ENCODE measurements around the gene PCGF1.
A peak's percentile ranks its signal among the peaks of the same experiment; 100 is the strongest.

PCGF1 gene

GRCh38 chr2:74507145-74507925 lies at the start of gene PCGF1:
PCGF1 (minus strand) TSS chr2:74507695; CDS start chr2:74507668, 27 bp downstream.
- peak; percentile 94 for DNase-seq

GRCh38 chr2:74556831-74557370 lies 49.4 kb upstream of the PCGF1 start:
- no peak for DNase-seq

GRCh38 chr2:74556159-74556558 lies 48.7 kb upstream of the PCGF1 start:
- no peak for DNase-seq

- no peak for DNase-seq
Observed at GRCh38 chr2:74555610-74556103, 48.2 kb upstream of the PCGF1 start.

- DNase-seq: no peak
Observed at GRCh38 chr2:74554820-74555531, 47.5 kb upstream of the PCGF1 start.

GRCh38 chr2:74553892-74554819 lies 46.7 kb upstream of the PCGF1 start, which contains the start of the genes DOK1 and LOXL3:
DOK1 (plus strand) TSS chr2:74554720; CDS start chr2:74554755, 35 bp downstream.
LOXL3 (minus strand) TSS chr2:74553942; CDS start chr2:74552634, 1,308 bp downstream.
- peak; percentile 88 for DNase-seq

GRCh38 chr2:74552914-74553811 lies 45.7 kb upstream of the PCGF1 start:
- no peak for DNase-seq

GRCh38 chr2:74551942-74552913 lies 44.7 kb upstream of the PCGF1 start:
- no peak for DNase-seq

- DNase-seq: no peak
Observed at GRCh38 chr2:74551530-74551929, 44.0 kb upstream of the PCGF1 start.

- DNase-seq: no peak
Observed at GRCh38 chr2:74550231-74550630, 42.7 kb upstream of the PCGF1 start.

GRCh38 chr2:74548900-74549826 lies 41.7 kb upstream of the PCGF1 start:
- DNase-seq: peak; percentile 91

GRCh38 chr2:74548285-74548899 lies 40.9 kb upstream of the PCGF1 start:
- DNase-seq: no peak

GRCh38 chr2:74546004-74546403 lies 38.5 kb upstream of the PCGF1 start:
- no peak for DNase-seq

GRCh38 chr2:74544634-74545033 lies 37.1 kb upstream of the PCGF1 start:
- no peak for DNase-seq

GRCh38 chr2:74542978-74543377 lies 35.5 kb upstream of the PCGF1 start:
- DNase-seq: no peak

- DNase-seq: no peak
Observed at GRCh38 chr2:74540291-74540690, 32.8 kb upstream of the PCGF1 start.

GRCh38 chr2:74538881-74539339 lies 31.4 kb upstream of the PCGF1 start:
- DNase-seq: no peak

- no peak for DNase-seq
Observed at GRCh38 chr2:74537140-74537539, 29.6 kb upstream of the PCGF1 start.
